ENCODE data around the gene HPS6. TPM values are rescaled to one million over a fixed set of nuclear protein-coding genes. Genes with fewer than 3 reads are reported as not detected.

The HPS6 gene
- total RNA-seq, 1 experiment from 2014 or later = 31.7 TPM

DNA sequence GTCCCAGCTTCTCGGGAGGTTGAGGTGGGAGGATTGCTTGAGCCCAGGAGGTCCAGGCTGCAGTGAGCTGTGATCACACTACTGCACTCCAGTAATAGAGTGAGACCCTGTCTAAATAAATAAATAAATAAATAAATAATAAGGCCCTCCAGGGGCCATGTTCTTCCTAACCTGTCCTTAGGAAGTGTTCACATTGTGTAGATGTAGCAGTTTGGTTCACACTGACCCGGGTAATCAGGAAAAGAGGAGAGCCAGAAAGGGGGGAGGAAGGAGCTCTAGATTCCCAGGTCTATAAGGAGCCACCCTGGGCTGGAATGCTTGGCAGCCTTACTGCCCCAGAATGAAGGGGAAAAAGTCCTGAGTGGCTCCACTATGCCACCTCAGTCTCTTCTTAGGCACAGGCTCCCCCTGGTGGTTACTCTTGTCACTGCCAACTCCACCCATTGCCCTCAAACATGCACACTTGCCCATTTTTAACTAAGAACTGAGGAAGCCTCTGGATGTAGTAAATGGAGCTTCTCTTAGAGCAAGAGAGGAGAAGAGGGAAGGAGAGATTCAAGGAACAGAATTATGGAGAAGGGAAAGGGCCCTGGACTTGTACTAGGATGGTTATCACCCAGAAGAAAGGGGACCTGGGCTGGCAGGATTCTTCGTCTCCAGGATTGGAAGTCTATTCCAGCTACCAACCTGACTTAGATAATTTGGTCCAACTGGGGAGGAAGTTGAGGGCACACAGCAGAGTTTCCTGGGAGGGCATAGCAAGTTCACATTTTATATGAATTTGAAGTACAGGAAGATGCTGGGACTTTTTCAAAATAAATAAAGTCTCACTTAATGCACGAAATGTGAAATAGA lies 7.8 kb downstream of the HPS6 start:
- Histone ChIP-seq H3K9ac (ENCODE audit: low read length) (no peak overlapping the region), H2AFZ (ENCODE audit: low read depth, low read length, poor library complexity, severe bottlenecking) (no peak overlapping the region), H3K4me1 (ENCODE audit: control insufficient read depth in 1 of 2, insufficient read depth in 2 of 2, low read length in 2 of 2) (peaks cover 5 to 6% of the 10 kb centered on the region in 2 experiments; a peak in 2 of 4 replicates), H3K27ac (ENCODE audit: low read depth, low read length) (no peak overlapping the region), H3K27me3 (ENCODE audit: insufficient read depth, low read length) (peaks cover under 1% of the 10 kb centered on the region; the same call in 1 of the 2 replicates), H3K79me2 (ENCODE audit: insufficient read depth, low read length) (peaks cover 7% of the 10 kb centered on the region; the same call in 1 of the 2 replicates), H3K9me3 (ENCODE audit: control insufficient read depth in 1 of 2, insufficient read depth in 1 of 2, low read depth in 1 of 2, low read length in 2 of 2) (no peaks in the 10 kb centered on the region), H3K4me2 (ENCODE audit: low read length) (no peak overlapping the region), H3K9me2 (ENCODE audit: insufficient read depth) (no peaks in the 10 kb centered on the region), H3K36me3 (ENCODE audit: control insufficient read depth in 1 of 2, insufficient read depth in 2 of 2, low read length in 2 of 2) (0 out of 4 replicates have a peak, but pooled peaks cover 0 to 2% of the 10 kb centered on the region in 2 experiments), H3K4me3 (replicated peaks in 1 of 2; ENCODE audit: low read depth in 1 of 2, low read length in 2 of 2) (no peak overlapping the region), H4K20me1 (ENCODE audit: insufficient read depth) (no peaks in the 10 kb centered on the region)
- CTCF ChIA-PET = interaction anchor here (0.6 to 6.3 kb wide), 24 partner anchors 9 to 859 kb away, joined by 3 to 90 read pairs (median 6); partner anchors contain the start of genes ARMH3, NOLC1 and OGA
- no peak for TF ChIP-seq EZH2 (IDR thresholded peaks at IDR 0.05)
- TF ChIP-seq JUND (IDR thresholded peaks at IDR 0.05) = no peak
- no peak for TF ChIP-seq EGR1 (IDR thresholded peaks at IDR 0.05; ENCODE audit: low read depth)
- TF ChIP-seq POLR2A (IDR thresholded peaks at IDR 0.05; ENCODE audit: borderline replicate concordance, extremely low read depth, insufficient read depth, insufficient read length) = no peak
- no peak for TF ChIP-seq ELF1 (IDR thresholded peaks at IDR 0.05; ENCODE audit: borderline replicate concordance, low read depth)
- no peak for TF ChIP-seq ATF3 (IDR thresholded peaks at IDR 0.05)
- TF ChIP-seq RAD21 (IDR thresholded peaks at IDR 0.05; ENCODE audit: low read depth) = no peak
- TF ChIP-seq SRF (IDR thresholded peaks at IDR 0.05; ENCODE audit: low read depth) = no peak
- TF ChIP-seq ZBTB33 (IDR thresholded peaks at IDR 0.05; ENCODE audit: extremely low read depth, insufficient replicate concordance, low read length) = no peak
- no peak for TF ChIP-seq MAX (IDR thresholded peaks at IDR 0.05)
- no peak for TF ChIP-seq SIN3A (IDR thresholded peaks at IDR 0.05; ENCODE audit: low read depth)
- no peak for TF ChIP-seq ZFX (IDR thresholded peaks at IDR 0.05)
- TF ChIP-seq, protein P1, sequence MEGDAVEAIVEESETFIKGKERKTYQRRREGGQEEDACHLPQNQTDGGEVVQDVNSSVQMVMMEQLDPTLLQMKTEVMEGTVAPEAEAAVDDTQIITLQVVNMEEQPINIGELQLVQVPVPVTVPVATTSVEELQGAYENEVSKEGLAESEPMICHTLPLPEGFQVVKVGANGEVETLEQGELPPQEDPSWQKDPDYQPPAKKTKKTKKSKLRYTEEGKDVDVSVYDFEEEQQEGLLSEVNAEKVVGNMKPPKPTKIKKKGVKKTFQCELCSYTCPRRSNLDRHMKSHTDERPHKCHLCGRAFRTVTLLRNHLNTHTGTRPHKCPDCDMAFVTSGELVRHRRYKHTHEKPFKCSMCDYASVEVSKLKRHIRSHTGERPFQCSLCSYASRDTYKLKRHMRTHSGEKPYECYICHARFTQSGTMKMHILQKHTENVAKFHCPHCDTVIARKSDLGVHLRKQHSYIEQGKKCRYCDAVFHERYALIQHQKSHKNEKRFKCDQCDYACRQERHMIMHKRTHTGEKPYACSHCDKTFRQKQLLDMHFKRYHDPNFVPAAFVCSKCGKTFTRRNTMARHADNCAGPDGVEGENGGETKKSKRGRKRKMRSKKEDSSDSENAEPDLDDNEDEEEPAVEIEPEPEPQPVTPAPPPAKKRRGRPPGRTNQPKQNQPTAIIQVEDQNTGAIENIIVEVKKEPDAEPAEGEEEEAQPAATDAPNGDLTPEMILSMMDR (IDR thresholded peaks at IDR 0.05 in 2 of 3, conservative IDR thresholded peaks at IDR 0.05 in 1 of 3; ENCODE audit: borderline replicate concordance in 1 of 3, insufficient read depth in 1 of 3, low read depth in 2 of 3, low read length in 2 of 3) = peak in 2 of 3 experiments; percentile 100; a peak in 4 of 6 replicates
- TF ChIP-seq YY1 (IDR thresholded peaks at IDR 0.05; ENCODE audit: extremely low read depth, insufficient replicate concordance, low read depth, low read length) = peak; percentile 71
- intact Hi-C loops (cut with micrococcal nuclease) = loop anchor here (1.0 to 2.0 kb wide), 7 partner anchors 63 to 858 kb away; no protein-coding TSS in a partner anchor
- DNase-seq (ENCODE audit: low read depth, low spot score) (peak; percentile 87), ATAC-seq (peak; percentile 96)
- POLR2A ChIA-PET = interaction anchor here (1.0 to 1.4 kb wide), 2 partner anchors 16 to 42 kb away, joined by 3 to 6 read pairs; no protein-coding TSS in a partner anchor
- BruUV-seq (replicated peaks) = no TSS peak
- RAD21 ChIA-PET (ENCODE audit: low non-redundant PET in 1 of 2, low total read pairs in 2 of 2, uncharacterized antibody in 2 of 2, unreplicated experiment in 2 of 2) = interaction anchor here (0.6 to 1.7 kb wide), 8 partner anchors 15 to 859 kb away, joined by 3 to 9 read pairs (median 4); no protein-coding TSS in a partner anchor

Data from HCT116 (cell line).